ENCODE results near the gene OBSCN. TPM values are rescaled to one million over a fixed set of nuclear protein-coding genes. Genes with fewer than 3 reads are reported as not detected.

Gene OBSCN
- total RNA-seq, 1 donor from 2014 or later: 5.1 TPM

DNA sequence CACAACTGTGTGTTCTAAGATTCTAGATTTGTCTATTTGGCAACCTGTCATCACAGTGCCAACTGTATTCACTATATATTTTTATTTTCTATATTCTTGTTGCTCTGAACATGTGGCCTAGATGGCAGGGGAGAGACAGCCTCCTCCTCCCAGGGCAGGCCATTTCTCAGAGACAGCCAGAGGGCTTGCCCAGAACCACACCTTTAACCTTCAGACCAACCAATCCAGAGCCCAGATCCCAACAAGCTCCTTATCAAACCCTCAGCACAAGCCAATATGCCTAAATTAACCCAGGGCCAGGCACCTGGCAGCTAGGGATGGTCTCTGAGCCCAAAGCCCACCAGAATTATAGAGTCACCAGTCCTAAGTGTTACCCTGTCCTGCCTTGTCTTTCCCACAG lies 179.5 kb downstream of the OBSCN start:
- Histone ChIP-seq H3K9ac (no peak overlapping the region), H3K4me3 (no peak overlapping the region), H3K27ac (no peak overlapping the region), H2AFZ (replicated peaks) (no peak overlapping the region), H3F3A (ENCODE audit: low read depth) (no peaks in the 10 kb centered on the region), H3K4me2 (no peak overlapping the region), H3K4me1 (no peaks in the 10 kb centered on the region), H3K9me3 (ENCODE audit: low read depth) (no peaks in the 10 kb centered on the region), H3K79me2 (ENCODE audit: low read depth) (no peaks in the 10 kb centered on the region), H3K36me3 (no peaks in the 10 kb centered on the region), H3K27me3 (peaks cover 31% of the 10 kb centered on the region), H4K20me1 (ENCODE audit: low read depth) (no peaks in the 10 kb centered on the region)
- H3K4me1 Mint-ChIP-seq: peaks cover 4% of the 10 kb centered on the region
- H3K27ac Mint-ChIP-seq: no peak overlapping the region
- H3K4me3 Mint-ChIP-seq: no peak overlapping the region
- DNase-seq (ENCODE audit: low spot score): no peak
- H3K27me3 Mint-ChIP-seq (ENCODE audit: insufficient read depth, low read depth): peaks cover 4% of the 10 kb centered on the region
- no peaks in the 10 kb centered on the region for H3K36me3 Mint-ChIP-seq
- H3K9me3 Mint-ChIP-seq: no peaks in the 10 kb centered on the region
- no peak for TF ChIP-seq EZH2 (IDR thresholded peaks at IDR 0.05)
- TF ChIP-seq EZH2phosphoT487 (IDR thresholded peaks at IDR 0.05): no peak
- no peak for TF ChIP-seq CTCF (IDR thresholded peaks at IDR 0.05)

DNA sequence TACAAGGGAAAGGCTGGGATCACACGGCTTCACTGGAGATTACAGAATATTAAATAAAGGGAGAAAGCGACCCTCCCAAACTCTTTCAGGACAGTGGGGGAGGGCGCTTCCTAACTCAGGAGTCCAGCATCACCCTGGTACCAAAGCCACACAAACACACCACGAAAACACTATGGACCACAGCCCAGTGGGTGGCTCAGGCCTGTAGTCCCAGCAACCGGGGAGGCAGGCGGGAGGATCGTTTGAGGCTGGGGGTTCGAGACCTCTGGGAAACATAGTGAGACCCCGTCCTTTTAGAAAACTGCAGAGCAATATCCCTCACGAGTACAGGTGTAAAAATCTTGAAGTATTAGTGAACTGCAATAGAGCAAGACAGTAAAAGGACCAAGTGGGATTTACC lies 182.8 kb downstream of the OBSCN start:
- Histone ChIP-seq H3K9ac (no peak overlapping the region), H3K27me3 (peaks cover 5% of the 10 kb centered on the region), H3K4me1 (no peaks in the 10 kb centered on the region), H3K79me2 (ENCODE audit: low read depth) (no peaks in the 10 kb centered on the region), H3F3A (ENCODE audit: low read depth) (peaks cover 4% of the 10 kb centered on the region), H3K4me3 (no peak overlapping the region), H3K27ac (no peak overlapping the region), H4K20me1 (ENCODE audit: low read depth) (peaks cover 20% of the 10 kb centered on the region), H3K36me3 (no peaks in the 10 kb centered on the region), H2AFZ (replicated peaks) (no peak overlapping the region), H3K9me3 (ENCODE audit: low read depth) (no peaks in the 10 kb centered on the region), H3K4me2 (no peak overlapping the region)
- no peak for DNase-seq (ENCODE audit: low spot score)
- Mint-ChIP-seq H3K36me3 (peaks cover 4% of the 10 kb centered on the region), H3K27ac (no peak overlapping the region), H3K4me1 (peaks cover 4% of the 10 kb centered on the region), H3K27me3 (ENCODE audit: insufficient read depth, low read depth) (no peaks in the 10 kb centered on the region), H3K4me3 (no peak overlapping the region), H3K9me3 (no peaks in the 10 kb centered on the region)
- TF ChIP-seq CTCF (IDR thresholded peaks at IDR 0.05): no peak
- no peak for TF ChIP-seq EZH2phosphoT487 (IDR thresholded peaks at IDR 0.05)
- TF ChIP-seq EZH2 (IDR thresholded peaks at IDR 0.05): no peak

- Mint-ChIP-seq H3K27me3 (ENCODE audit: insufficient read depth, low read depth) (no peaks in the 10 kb centered on the region), H3K9me3 (no peaks in the 10 kb centered on the region), H3K4me3 (no peak overlapping the region), H3K4me1 (peaks cover 4% of the 10 kb centered on the region), H3K27ac (no peak overlapping the region), H3K36me3 (peaks cover 11% of the 10 kb centered on the region)
- Histone ChIP-seq H3K4me2 (no peak overlapping the region), H2AFZ (replicated peaks) (no peak overlapping the region), H3K27ac (no peak overlapping the region), H3K9ac (no peak overlapping the region), H3K4me1 (no peaks in the 10 kb centered on the region), H3K4me3 (no peak overlapping the region), H4K20me1 (ENCODE audit: low read depth) (peaks cover 20% of the 10 kb centered on the region), H3F3A (ENCODE audit: low read depth) (peaks cover 4% of the 10 kb centered on the region), H3K36me3 (no peaks in the 10 kb centered on the region), H3K79me2 (ENCODE audit: low read depth) (no peaks in the 10 kb centered on the region), H3K27me3 (no peaks in the 10 kb centered on the region), H3K9me3 (ENCODE audit: low read depth) (no peaks in the 10 kb centered on the region)
- DNase-seq (ENCODE audit: low spot score): no peak
- TF ChIP-seq EZH2 (IDR thresholded peaks at IDR 0.05) (no peak), CTCF (IDR thresholded peaks at IDR 0.05) (no peak)
Measured at GRCh38 chr1:228391411-228392020, 183.7 kb downstream of the OBSCN start.
